Activated CD8-positive, alpha-beta memory T cell treated with anti-CD3 and anti-CD28 coated beads for 48 hours (primary cell): ENCODE data around the gene PLEKHM1.
A peak's percentile ranks its signal among the peaks of the same experiment; 100 is the strongest.
"Not testable (repeated sequence)": the region's sequence is repeated elsewhere in the genome, so short reads cannot be mapped to it uniquely, and the experiment has no call there.

ENCODE experiments used
- DNase-seq, 3 experiments: peaks; one replicate each; pipeline ENCODE4 v3.0.0-alpha.2; 2020; ENCODE audit warnings: low read depth in 2 of 3, low spot score in 2 of 3

The PLEKHM1 gene

DNA sequence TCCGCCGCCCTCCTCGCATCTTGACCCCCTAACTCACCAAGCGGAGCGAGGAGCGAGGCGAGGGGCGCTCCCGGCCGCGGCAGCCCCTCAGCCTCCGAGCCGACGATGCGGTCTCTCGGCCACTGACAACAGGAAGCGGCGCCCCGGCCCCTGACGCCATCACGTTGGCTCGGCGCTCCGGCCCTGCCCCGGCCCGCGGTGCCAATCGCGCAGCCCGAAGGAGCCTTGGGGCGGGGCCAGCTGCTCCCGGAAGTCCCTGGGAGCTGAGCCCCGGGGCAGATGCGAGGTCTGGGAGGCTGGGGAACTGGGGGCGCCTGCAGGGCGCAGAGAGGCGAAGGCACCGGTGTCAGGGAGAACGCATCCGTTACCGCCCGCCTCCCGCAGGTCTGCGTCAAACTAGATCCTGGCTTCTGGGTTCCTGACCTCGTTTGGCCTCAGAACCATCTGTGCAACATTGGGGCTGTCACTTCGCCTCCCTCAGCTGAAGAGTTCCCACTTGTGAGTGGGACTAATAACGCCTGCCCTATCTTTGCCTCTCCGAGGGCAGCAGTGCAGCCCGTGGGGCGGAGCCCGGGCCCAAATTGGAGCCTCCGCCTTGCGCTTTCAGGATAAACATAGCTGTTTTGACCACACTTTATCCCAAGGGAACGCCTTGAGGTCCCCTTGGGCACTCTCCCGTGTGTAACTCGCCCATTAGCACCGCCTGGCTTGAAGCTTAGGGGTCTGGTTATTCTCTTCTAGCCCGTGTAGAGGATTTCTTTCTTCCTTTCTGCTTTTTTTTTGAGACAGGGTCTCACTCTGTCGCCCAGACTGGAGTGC lies at the start of gene PLEKHM1:
TSS of gene PLEKHM1 (minus strand) at position 107 of the 819 bp plus-strand sequence. CDS start 8,237 bp downstream, outside the sequence.
- DNase-seq: peak; percentile 59 to 76 (median 68)

GRCh38 chr17:45538168-45538567 lies 47.6 kb upstream of the PLEKHM1 start:
- DNase-seq: not testable (repeated sequence)

GRCh38 chr17:45506072-45506471 lies 15.6 kb upstream of the PLEKHM1 start:
- DNase-seq: not testable (repeated sequence)

DNA sequence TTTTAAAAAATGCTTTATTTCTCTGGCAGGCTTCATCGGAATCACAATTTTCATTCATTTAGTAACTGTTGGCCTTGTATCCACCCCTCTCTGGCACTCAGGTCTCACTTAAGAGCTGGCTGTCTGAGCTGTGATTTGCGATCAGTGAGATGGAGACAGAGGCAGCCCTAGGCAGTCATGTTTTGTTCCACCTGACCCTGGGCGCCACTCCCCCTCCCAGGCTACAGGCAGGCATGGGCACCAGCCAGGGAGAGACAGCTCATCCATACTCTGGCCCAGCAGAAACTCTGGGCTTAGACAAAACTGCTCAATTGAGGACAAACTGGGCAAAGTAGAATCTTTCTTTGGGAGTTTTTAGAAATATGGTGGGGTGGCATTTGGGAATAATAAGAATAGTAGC lies 14.7 kb upstream of the PLEKHM1 start:
- DNase-seq: not testable (repeated sequence)

- not testable (repeated sequence) for DNase-seq
Measured at GRCh38 chr17:45501092-45501707, 10.7 kb upstream of the PLEKHM1 start.

DNA sequence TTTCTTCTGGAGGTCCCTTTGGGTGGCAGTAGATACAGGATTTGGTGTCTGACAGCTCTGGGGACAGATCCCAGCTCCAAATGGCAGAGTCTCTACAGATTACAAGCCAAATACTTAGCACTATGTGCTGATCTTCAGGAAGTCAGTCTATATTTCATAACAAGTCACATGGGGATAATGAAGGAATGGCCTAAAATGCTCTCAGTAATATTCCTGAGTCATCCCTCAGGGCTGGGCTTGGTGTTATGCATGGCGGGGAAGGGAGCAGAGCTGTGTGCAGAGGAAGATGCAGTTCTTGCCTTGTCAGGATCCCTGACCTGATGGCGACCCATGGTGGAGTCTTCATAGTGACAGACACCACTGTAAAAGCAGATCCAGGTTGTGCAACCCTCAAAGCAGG lies 10.0 kb upstream of the PLEKHM1 start:
- DNase-seq: not testable (repeated sequence)

GRCh38 chr17:45499208-45499607 lies 8.7 kb upstream of the PLEKHM1 start:
- not testable (repeated sequence) for DNase-seq

DNA sequence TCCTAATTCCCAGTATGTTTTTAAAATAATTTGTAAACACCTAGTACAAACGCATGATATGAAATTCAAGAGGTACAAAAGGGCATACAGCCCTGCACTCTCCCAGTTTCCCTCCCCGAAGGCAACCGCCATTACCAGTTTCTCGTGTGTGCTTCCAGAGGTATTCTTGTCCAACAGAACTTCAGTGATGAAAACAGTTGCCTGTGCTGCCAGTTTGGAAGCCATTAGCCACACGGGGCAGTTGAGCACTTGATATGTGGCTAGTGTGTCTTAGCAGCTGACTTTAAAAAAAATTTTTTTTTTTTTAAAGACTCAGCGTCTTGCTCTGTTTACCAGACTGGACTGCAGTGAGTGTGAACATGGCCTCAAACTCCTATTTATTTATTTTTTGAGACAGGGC lies 7.9 kb upstream of the PLEKHM1 start:
- DNase-seq: not testable (repeated sequence)

DNA sequence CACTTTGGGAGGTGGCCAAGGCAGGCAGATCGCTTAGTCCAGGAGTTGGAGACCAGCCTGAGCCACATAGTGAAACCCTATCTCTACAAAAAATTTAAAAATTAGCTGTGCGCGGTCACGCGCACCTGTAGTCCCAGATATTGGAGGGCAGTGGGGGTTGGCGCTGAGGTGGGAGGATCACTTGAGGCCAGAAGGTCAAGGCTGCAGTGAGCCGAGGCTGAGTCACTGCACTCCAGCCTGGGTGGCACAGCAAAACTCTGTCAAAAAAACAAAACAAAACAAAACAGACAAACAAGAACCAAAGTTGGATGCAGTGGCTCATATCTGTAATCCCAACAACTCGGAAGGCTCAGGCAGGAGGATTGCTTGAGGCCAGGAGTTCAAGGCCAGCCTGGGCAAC lies 6.9 kb upstream of the PLEKHM1 start:
- not testable (repeated sequence) for DNase-seq

GRCh38 chr17:45496507-45496906 lies 6.0 kb upstream of the PLEKHM1 start:
- DNase-seq: not testable (repeated sequence)

- not testable (repeated sequence) for DNase-seq
Measured at GRCh38 chr17:45494556-45494955, 4.0 kb upstream of the PLEKHM1 start.

DNA sequence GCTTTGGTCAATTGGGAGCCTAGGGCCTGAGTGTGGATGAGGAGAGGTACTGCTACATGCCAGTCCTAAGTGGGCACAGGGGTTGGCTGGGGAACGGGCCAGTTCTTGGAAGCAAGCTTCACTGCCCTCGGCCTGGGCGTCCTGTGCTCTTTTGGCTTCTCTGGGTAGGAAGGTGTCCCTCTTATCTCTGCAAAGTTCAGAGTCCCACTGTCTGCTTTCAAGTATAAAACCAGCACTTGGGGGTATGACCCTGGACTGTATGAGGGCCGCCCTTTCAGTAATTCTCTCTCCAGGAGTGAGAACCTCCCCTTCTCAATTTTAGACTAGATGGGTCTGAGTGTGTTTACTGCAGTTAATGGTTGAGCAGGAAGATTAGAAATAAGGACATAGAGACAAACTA lies 1.6 kb upstream of the PLEKHM1 start:
- DNase-seq: not testable (repeated sequence)

DNA sequence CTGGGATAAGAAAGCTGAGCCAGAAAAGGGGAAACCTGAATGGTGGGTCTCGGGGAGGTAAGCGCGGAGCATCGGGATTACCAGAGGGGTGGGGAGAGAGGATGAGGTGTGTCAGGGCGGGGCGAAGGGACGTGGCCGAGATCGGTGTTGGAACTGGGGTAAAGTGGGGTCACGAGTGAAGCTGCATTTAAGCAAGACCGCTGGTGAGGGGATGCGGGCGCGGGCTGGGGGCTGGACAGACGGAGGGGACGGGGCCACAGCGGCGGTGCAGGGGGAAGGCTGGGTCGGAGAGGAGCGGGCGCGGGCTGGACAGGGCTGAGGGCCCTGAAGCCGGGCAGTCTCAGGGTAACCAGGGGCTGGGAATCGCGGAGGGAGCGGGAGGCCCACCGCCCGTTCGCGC lies 323 bp downstream of the PLEKHM1 start:
- DNase-seq: peak in 1 of 3 experiments; percentile 8

- DNase-seq: not testable (repeated sequence)
Measured at GRCh38 chr17:45487704-45488103, 2.8 kb downstream of the PLEKHM1 start.

DNA sequence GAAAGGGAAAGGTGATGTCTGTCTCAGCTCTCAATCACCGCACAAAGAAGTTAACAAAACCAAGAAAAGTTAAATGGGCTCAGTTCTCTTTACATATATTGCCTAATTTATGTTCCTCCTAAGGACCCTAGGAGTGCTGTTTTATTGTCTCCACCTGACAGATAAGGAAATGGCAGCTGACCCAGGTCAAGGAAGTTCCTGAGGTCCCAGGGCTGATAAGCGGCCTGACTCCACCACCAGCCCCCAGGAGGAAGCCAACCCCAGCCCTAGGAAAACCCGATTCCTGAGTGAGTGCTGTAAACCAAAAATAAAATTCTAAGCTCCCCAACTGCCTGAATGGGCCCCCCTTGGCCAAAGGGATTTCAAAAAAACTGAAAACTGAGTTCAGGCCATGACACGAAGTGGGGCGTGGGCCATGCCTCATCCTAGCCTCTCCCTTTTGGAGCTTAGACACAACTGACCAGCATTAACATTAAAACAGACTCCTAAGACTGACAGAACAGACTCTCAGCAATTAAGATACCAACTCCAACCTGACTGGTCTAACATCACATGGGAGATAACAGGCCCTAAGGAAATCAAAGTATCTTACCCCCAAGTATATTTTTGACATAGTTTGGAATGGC lies 6.8 kb downstream of the PLEKHM1 start:
- not testable (repeated sequence) for DNase-seq

DNA sequence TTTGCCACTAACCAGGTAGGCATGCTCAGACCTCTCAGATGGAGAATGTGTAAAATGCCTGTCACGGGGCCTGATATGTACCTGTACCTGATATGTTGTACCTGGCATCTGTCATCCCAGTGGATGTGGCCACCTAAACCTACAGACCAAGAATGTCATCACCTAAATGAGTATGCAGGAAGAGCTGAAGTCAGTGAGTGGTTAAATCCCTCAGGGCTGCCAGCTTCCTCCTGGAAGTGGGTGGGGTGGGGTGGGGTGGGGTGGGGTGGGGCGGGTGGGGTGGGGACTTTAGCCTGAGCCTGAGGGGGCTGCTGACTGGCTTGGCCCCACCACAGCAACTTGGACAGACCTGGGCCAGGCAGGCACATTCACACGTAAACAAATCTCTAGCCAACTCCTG lies 7.3 kb downstream of the PLEKHM1 start:
- DNase-seq: not testable (repeated sequence)

GRCh38 chr17:45482317-45482716 lies 8.2 kb downstream of the PLEKHM1 start:
- DNase-seq: not testable (repeated sequence)

GRCh38 chr17:45475436-45475835 lies 15.1 kb downstream of the PLEKHM1 start:
- not testable (repeated sequence) for DNase-seq

DNA sequence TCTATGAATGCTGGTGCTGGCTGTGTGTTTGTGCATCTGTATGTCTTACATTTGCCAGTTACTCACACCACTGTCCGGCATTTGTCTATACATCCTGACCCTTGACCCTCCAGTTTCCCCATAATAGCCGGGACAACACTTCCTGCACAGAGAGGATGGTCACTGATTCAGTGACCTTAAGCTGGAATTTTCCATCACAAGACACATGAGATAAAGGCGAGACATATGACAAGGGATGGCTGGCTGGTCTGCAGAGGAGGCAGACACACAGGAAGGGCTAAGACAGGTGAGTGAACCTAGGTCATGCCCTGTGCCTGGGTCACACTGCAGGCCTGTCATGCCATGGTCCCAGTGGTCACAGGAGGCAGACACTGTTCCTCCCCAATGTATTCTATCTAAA lies 18.3 kb downstream of the PLEKHM1 start:
- not testable (repeated sequence) for DNase-seq

GRCh38 chr17:45469204-45469563 lies 21.3 kb downstream of the PLEKHM1 start:
- not testable (repeated sequence) for DNase-seq

DNA sequence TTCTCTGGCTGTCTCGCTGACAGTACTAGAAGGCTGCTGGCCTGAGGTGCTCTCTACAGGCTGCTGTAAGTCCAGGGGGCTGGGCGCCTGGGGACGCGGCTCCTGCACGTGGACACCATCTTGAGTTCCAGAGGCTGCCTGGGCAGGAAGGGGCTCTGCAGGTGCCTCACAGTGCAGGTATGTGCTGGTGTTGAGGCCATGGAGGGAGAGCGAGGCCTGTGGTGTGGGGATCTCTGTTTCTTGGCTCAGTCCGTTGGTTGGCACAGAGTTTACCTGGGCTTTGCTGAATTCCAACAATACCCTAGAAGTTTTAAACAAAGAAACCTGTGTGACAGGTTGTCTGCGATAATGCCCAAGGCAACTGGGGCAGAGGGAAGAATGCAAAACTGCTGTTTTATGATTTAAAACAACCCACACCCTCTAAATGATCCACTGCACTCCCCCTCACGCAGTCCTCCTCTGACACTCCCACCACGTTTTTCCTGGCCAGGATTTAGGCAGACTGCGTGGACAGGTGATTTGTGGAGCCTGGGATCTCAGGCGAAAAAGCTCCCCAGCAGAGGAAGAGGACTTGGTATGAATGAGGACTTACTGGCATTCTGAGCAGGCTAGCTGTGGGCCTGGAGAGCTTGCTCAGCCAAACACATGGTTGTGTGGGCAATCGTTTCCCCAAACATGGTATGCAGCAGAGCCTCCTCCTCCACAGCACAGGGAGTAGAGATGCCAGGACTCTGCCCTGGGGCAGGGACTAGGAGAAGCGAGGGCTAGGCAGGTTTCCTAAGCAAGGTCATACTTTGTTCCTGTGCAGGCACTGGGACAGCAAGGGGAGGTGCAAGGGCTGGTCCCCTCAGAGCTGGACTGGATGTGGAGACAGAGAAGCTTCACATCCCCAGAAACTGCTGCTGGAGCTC lies 22.0 kb downstream of the PLEKHM1 start:
- not testable (repeated sequence) for DNase-seq
